B cell (primary cell): ENCODE measurements around the gene CEP128. TPM values are rescaled to one million over a fixed set of nuclear protein-coding genes. Genes with fewer than 3 reads are reported as not detected.

Source experiments
- ATAC-seq: fragments of 200-7000 bp; cut with Tn5 transposase; one replicate; pipeline ENCODE4 v1.10.0; 2021; ENCODE audit warnings: low read depth, mild to moderate bottlenecking, moderate number of reproducible peaks, moderate library complexity
- CTCF ChIA-PET: fragments of 350-600 bp; sonication (Branson Sonifier 250); formaldehyde crosslinking; loops from one replicate; lab custom pipeline; 2021; ENCODE audit warnings: antibody characterized with exemption, inconsistent platforms; lab: Charles Lee
- POLR2A ChIA-PET: fragments of 350-600 bp; sonication (Branson Sonifier 250); formaldehyde crosslinking; loops from one replicate; lab custom pipeline; 2021; ENCODE audit warnings: antibody characterized with exemption; lab: Charles Lee
- DNase-seq: peaks from one replicate; pipeline ENCODE4 v3.0.0; 2013
- H2AFZ ChIP-seq: 2 replicates; pipeline ENCODE4 v1.6.1; 2012; ENCODE audit warnings: mild to moderate bottlenecking, low read depth, low read length; ENCODE audit not compliant: insufficient read depth, poor library complexity, severe bottlenecking
- H3K27ac ChIP-seq, 2 donors: 1 replicate in 1 of 2; 2 replicates in 1 of 2; pipeline ENCODE4 v1.5.1; 2012 to 2013; ENCODE audit warnings: low read length in 2 of 2, mild to moderate bottlenecking in 2 of 2, moderate library complexity in 1 of 2
- H3K27me3 ChIP-seq, 4 experiments: fragments of 200-600 bp in 1 of 4; sonication (generic) in 1 of 4; replicated peaks in 1 of 4; 1 replicate in 2 of 4; 2 replicates in 2 of 4; pipeline versions ENCODE4 v1.6.1 to v1.7.0; 2013 to 2016; ENCODE audit warnings: low read length in 3 of 4, mild to moderate bottlenecking in 2 of 4, mixed read lengths in 1 of 4, moderate library complexity in 1 of 4; ENCODE audit not compliant: insufficient read depth in 4 of 4, control insufficient read depth in 3 of 4; ENCODE audit errors: control extremely low read depth in 1 of 4
- H3K36me3 ChIP-seq, 2 experiments: replicated peaks in 1 of 2; 1 replicate in 1 of 2; 2 replicates in 1 of 2; pipeline versions ENCODE4 v1.6.1 to v1.7.1; 2013; ENCODE audit warnings: low read length in 1 of 2; ENCODE audit not compliant: insufficient read depth in 2 of 2, control insufficient read depth in 1 of 2; ENCODE audit errors: control extremely low read depth in 1 of 2, extremely low read depth in 1 of 2
- H3K4me1 ChIP-seq, 2 donors: fragments of 200-600 bp in 1 of 2; sonication (generic) in 1 of 2; 1 replicate in 1 of 2; 2 replicates in 1 of 2; pipeline versions ENCODE4 v1.5.1 to v1.6.1; 2013 to 2017; ENCODE audit warnings: low read length in 2 of 2; ENCODE audit not compliant: control insufficient read depth in 2 of 2, insufficient read depth in 2 of 2
- H3K4me2 ChIP-seq: replicated peaks from 2 replicates; pipeline ENCODE3; 2012; ENCODE audit warnings: mild to moderate bottlenecking, low read depth, low read length; ENCODE audit not compliant: poor library complexity, severe bottlenecking
- H3K4me3 ChIP-seq, 5 experiments: fragments of 200-600 bp in 1 of 5; sonication (generic) in 1 of 5; 1 replicate in 3 of 5; 2 replicates in 2 of 5; pipeline versions ENCODE4 v1.5.1 to v1.7.0; 2011 to 2016; ENCODE audit warnings: low read length in 4 of 5, mild to moderate bottlenecking in 4 of 5, low read depth in 2 of 5, control low read depth in 1 of 5, moderate library complexity in 1 of 5; ENCODE audit not compliant: insufficient read depth in 1 of 5; ENCODE audit errors: control extremely low read depth in 1 of 5, extremely low read depth in 1 of 5
- H3K79me2 ChIP-seq: fragments of 200-600 bp; sonication (generic); one replicate; pipeline ENCODE4 v1.6.0; 2016; ENCODE audit warnings: low read length; ENCODE audit not compliant: control insufficient read depth, insufficient read depth
- H3K9ac ChIP-seq: fragments of 200-600 bp; sonication (generic); 2 replicates; pipeline ENCODE4 v1.6.1; 2017; ENCODE audit warnings: mild to moderate bottlenecking, low read length, moderate library complexity
- H3K9me3 ChIP-seq, 3 donors: one replicate each; pipeline versions ENCODE4 v1.6.1 to v1.7.1; 2013; ENCODE audit warnings: low read length in 2 of 3; ENCODE audit not compliant: control insufficient read depth in 2 of 3, insufficient read depth in 1 of 3; ENCODE audit errors: control extremely low read depth in 1 of 3
- H4K20me1 ChIP-seq: 2 replicates; pipeline ENCODE4 v1.6.0; 2012; ENCODE audit warnings: mild to moderate bottlenecking, low read length; ENCODE audit not compliant: insufficient read depth, control insufficient read depth, poor library complexity, severe bottlenecking
- H3K27ac Mint-ChIP-seq: one replicate; pipeline ENCODE4 v1.8.0; 2021; ENCODE audit warnings: mixed read lengths
- H3K27me3 Mint-ChIP-seq: one replicate; pipeline ENCODE4 v1.8.0; 2021; ENCODE audit warnings: mixed read lengths
- H3K4me1 Mint-ChIP-seq: one replicate; pipeline ENCODE4 v1.8.0; 2021; ENCODE audit warnings: mixed read lengths
- H3K4me3 Mint-ChIP-seq: one replicate; pipeline ENCODE4 v1.8.0; 2021; ENCODE audit warnings: mixed read lengths
- H3K9me3 Mint-ChIP-seq: one replicate; pipeline ENCODE4 v1.8.0; 2022; ENCODE audit warnings: mixed read lengths; ENCODE audit not compliant: insufficient read depth
- CTCF ChIP-seq: fragments of 200-600 bp; IDR thresholded peaks from one replicate; pipeline ENCODE4 v1.8.0; 2022; ENCODE audit warnings: antibody characterized with exemption, mild to moderate bottlenecking
- EZH2 ChIP-seq: IDR thresholded peaks from 2 replicates; pipeline ENCODE4 v1.6.1; 2012; ENCODE audit warnings: borderline replicate concordance, low read depth, mild to moderate bottlenecking, moderate library complexity, low read length; ENCODE audit not compliant: insufficient read depth, poor library complexity, severe bottlenecking
- WGBS: methylation state at CpG from one replicate; pipeline ENCODE4 v1.1.5; 2013; ENCODE audit warnings: missing lambda C conversion rate; ENCODE audit not compliant: insufficient coverage; 5-methylcytosine and 5-hydroxymethylcytosine counted together
- intact Hi-C: fragments of 100-400 bp; cut with micrococcal nuclease; formaldehyde crosslinking; loops from one replicate; pipeline ENCODE4 v1.10.0; 2022
- polyA plus RNA-seq: library from polyadenylated mRNA; depleted of rRNA; stranded (reverse); fragments of >200 nt; gene quantifications from 2 replicates; pipeline ENCODE4 v1.2.3, GENCODE V29; 2012
- total RNA-seq, 2 donors: library from RNA; stranded (reverse); fragments of 120-200 nt in 1 of 2; gene quantifications; 1 replicate in 1 of 2; 2 replicates in 1 of 2; pipeline versions ENCODE4 v1.2.3 to v1.2.4, GENCODE V29; 2013 to 2022

CEP128 gene
- total and polyA plus RNA-seq, 2 donors (not counting 1 experiment from before 2014, with no cell fraction given): 1.1 to 31.6 TPM

GRCh38 chr14:80564051-80564450 is 377.5 kb downstream of the CEP128 start:
- Mint-ChIP-seq H3K4me1 (no peaks in the 10 kb centered on the region), H3K27me3 (no peaks in the 10 kb centered on the region), H3K27ac (no peak overlapping the region), H3K9me3 (no peaks in the 10 kb centered on the region), H3K4me3 (no peak overlapping the region)
- CTCF ChIA-PET: no interaction called here
- no peaks in the 10 kb centered on the region for H3K4me1 ChIP-seq
- no peaks in the 10 kb centered on the region for H3K79me2 ChIP-seq
- no peaks in the 10 kb centered on the region for H4K20me1 ChIP-seq
- no peak overlapping the region for H3K4me3 ChIP-seq
- H3K27ac ChIP-seq: no peak overlapping the region
- H2AFZ ChIP-seq: no peak overlapping the region
- no peaks in the 10 kb centered on the region for H3K36me3 ChIP-seq
- ATAC-seq (no peak), DNase-seq (no peak)
- no peaks in the 10 kb centered on the region for H3K9me3 ChIP-seq
- intact Hi-C loops: no loop called here
- no peak overlapping the region for H3K9ac ChIP-seq
- POLR2A ChIA-PET: no interaction called here
- H3K27me3 ChIP-seq: no peaks in the 10 kb centered on the region
- no peak for TF ChIP-seq EZH2
- TF ChIP-seq CTCF: no peak
- H3K4me2 ChIP-seq: no peak overlapping the region

- no peak overlapping the region for H3K4me3 Mint-ChIP-seq
- no peaks in the 10 kb centered on the region for H3K27me3 Mint-ChIP-seq
- POLR2A ChIA-PET: no interaction called here
- H3K36me3 ChIP-seq: no peaks in the 10 kb centered on the region
- no peak overlapping the region for H3K27ac ChIP-seq
- no CpG with 5 or more reads among the region's 5 CpGs for WGBS
- intact Hi-C loops: no loop called here
- no peak overlapping the region for H3K9ac ChIP-seq
- no peaks in the 10 kb centered on the region for H3K27me3 ChIP-seq
- no peaks in the 10 kb centered on the region for H3K9me3 Mint-ChIP-seq
- no peak overlapping the region for H2AFZ ChIP-seq
- ATAC-seq (no peak), DNase-seq (no peak)
- no peak overlapping the region for H3K27ac Mint-ChIP-seq
- H3K4me3 ChIP-seq: no peak overlapping the region
- TF ChIP-seq EZH2 (no peak), CTCF (no peak)
- no peaks in the 10 kb centered on the region for H3K79me2 ChIP-seq
- H3K4me2 ChIP-seq: no peak overlapping the region
- H4K20me1 ChIP-seq: no peaks in the 10 kb centered on the region
- no peaks in the 10 kb centered on the region for H3K9me3 ChIP-seq
- CTCF ChIA-PET: no interaction called here
- H3K4me1 Mint-ChIP-seq: no peaks in the 10 kb centered on the region
- no peaks in the 10 kb centered on the region for H3K4me1 ChIP-seq
Measured at GRCh38 chr14:80560800-80561657, 380.5 kb downstream of the CEP128 start.
